NCI-H82 treated with DMSO at 0.1 percent for 48 hours (cell line): ENCODE data around the gene SAP30.

ENCODE experiments used
- DNase-seq: peaks from one replicate; lab custom pipeline; 2025; ENCODE audit not compliant: unreplicated experiment; lab: John Stamatoyannopoulos, UW

Gene SAP30

DNA sequence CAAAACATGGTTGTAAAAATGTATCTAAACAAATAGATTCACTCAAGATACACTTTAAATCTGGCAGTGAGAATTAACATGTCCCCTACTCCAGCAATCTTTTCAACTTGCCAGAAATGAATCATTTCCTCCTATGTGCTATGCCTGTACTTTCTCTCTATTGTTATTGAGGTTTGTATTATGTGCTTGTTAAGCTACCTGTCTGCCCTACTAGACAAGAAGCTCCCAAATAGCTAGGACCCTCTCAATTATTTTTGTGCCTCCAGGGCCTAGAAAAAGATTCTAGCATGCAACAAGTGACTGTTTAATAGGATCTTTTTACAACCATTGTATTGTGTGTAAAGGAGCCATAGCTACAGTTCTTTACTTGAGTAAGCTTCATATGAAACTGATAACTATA, 3.5 kb upstream of the SAP30 start:
- DNase-seq = no peak

GRCh38 chr4:173367946-173368345, 2.8 kb upstream of the SAP30 start:
- DNase-seq = no peak

DNA sequence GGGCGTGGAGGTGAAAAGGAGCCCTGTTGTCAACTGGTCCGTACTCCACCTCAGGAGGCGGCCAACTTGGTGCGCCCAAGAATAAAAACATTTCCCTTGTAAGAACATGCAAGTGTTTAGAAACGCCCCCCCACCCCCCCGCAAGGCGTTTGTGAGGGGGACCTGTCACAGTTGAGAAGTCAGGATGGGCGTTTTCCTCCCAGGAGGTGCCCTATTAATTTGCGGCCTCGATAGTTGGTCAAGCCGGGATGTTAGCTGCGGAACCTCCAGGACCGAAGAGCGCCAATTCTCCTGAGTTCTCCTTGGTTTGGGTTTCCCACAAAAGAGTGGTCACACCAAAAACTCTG, 651 bp upstream of the SAP30 start:
- no peak for DNase-seq

- DNase-seq = peak; percentile 9
Measured at GRCh38 chr4:173371292-173372192, 788 bp downstream of the SAP30 start.

- no peak for DNase-seq
Measured at GRCh38 chr4:173374588-173374987, 3.8 kb downstream of the SAP30 start.

DNA sequence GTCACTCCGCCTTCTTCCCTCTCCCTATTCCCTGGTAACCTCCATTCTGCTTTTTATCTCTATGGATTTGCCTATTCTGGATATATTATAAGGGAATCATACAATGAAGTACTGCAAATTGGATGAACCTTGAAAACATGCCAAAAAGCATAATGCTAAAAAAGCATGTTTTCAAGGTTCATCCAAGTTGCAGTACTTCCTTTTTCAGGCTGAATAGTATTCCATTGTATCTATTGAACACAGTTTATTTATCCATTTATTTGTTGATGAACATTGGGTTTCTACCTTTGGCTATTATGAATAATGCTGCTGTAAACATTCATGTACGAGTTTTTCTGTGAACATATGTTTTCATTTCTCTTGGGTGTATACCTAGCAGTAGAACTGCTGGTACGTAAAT, 9.2 kb downstream of the SAP30 start:
- no peak for DNase-seq

DNA sequence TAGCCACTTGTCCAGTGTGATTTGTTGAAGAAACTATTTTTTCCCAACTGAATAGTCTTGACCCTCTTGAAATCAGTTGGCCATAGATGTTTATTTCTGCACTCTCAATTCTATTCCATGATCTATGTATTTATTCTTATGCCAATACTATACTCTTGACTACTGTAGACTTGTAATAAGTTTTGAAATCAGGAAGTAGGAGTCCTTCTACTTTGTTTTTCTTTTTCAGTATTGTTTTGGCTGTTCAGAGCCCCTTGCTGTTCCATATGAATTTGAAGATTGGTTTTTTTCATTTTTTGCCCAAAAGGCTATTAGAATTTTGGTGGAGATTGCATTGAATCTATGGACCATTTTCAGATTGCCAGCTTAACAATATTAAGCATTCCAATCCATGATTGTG, 10.2 kb downstream of the SAP30 start:
- no peak for DNase-seq

- DNase-seq = no peak
Measured at GRCh38 chr4:173381610-173382009, 10.9 kb downstream of the SAP30 start.

DNA sequence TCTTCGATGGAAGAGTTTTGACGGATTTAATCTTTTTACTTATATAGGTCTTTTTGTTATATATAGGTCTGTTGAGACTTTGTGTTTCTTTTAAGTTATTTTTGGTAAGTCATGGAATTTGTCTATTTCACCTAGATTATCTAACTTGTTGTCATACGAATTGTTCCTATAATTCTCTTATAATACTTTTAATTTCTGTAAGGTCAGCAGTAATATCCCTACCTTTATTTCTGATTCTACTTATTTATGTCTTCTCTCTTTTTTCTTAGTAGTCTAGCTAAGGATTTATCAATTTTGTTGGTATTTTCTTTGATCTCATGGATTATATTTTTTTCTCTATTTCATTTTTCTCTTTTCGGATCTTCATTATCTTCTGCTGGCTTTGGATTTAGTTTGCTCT, 11.6 kb downstream of the SAP30 start:
- no peak for DNase-seq

DNA sequence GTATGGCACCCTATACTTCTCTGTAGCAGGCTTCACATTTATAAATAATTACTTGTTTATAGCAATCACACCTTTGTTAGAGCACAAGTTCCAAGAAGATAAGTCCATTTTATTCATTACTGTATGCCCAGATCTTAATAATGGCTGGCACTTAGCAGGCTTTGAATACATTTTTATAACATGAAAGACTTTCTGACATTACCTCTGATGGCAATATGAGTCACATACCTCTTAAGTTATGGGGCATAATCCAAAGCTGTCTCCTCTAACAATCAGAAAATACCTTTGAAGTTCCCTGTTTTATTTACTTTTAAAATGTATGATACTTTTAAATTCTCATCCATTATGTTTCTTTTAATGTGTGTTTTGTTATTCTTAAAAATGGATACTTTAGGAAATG, 16.0 kb downstream of the SAP30 start:
- DNase-seq = no peak

DNA sequence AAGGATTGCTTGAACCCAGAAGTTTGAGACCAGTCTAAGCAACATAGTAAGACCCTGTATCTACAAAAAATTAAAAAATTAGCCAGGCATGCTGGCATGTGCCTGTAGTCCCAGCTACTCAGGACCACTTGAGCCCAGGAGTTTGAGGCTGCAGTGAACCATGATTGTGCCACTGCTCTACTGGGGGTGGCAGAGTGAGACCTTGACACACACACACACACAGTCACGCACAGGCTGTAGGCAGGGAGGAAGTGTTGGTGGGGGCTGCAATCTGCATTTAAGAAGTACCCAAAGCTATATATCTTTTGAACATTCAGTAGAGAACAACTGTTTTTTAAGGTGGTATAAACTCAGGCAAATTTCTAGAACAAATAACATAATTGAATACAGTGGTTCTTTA, 20.9 kb downstream of the SAP30 start:
- DNase-seq = no peak

- DNase-seq = no peak
Measured at GRCh38 chr4:173397604-173398003, 26.9 kb downstream of the SAP30 start.

DNA sequence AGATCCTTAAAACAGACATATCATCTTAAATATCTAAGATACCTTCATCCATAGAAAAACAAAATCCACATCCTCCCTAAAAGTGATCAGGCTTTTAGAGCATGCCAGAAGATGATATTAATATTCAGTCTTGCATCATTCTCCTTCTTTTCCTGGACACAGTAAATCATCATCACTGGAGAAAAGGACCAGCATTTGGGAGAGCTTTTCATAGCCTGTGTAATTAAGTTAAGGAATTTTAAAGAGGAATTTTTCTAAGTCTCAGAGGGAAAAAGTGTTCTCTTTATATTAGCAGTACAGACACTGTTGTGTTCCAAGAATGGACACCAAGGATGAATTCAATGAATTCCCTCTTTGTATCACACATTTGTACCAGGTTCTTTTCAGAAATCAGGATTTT, 27.5 kb downstream of the SAP30 start:
- DNase-seq = no peak

- no peak for DNase-seq
Measured at GRCh38 chr4:173398779-173399415, 28.1 kb downstream of the SAP30 start, which contains the start of gene SCRG1. SCRG1 (minus strand) TSS chr4:173399116; CDS start chr4:173391414, 7,702 bp downstream.

- DNase-seq = no peak
Measured at GRCh38 chr4:173401063-173401462, 30.3 kb downstream of the SAP30 start.

GRCh38 chr4:173403051-173403450, 32.3 kb downstream of the SAP30 start:
- DNase-seq = no peak

- no peak for DNase-seq
Measured at GRCh38 chr4:173404296-173404865, 33.6 kb downstream of the SAP30 start.

DNA sequence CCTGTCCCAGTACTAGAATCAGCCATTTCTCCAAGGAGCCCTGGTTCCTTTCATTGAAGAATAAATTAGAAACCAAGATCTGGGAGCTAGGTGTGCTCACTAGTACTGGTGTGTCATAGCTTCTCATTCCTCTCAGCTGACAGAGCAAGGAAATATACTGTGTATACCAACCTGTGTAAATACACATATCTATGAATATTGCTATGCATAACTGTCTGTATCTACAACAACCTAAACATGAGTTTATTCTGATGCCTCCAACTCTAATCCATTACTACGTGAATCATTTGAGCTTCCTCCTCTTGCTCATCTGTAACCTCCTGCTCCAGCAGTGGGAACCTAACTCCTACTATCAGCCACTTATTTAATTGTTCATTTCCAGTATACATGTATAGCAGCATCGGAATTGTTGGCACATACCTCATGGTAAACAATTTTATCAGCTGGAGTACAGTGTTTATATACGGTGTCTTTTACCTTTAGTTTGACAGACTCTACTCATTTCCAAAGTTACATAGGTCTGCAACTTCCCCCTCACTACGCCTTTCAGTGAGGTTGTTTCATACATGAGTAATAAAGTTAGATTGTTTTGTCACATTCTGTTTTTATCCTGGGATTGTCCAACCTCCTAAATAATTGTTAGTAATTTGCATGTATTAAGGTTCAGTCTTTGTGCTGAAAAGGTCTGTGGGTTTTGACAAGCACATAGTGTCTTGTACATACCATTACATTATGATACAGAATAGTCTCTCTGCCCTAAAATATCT, 35.3 kb downstream of the SAP30 start:
- no peak for DNase-seq

- DNase-seq = no peak
Measured at GRCh38 chr4:173410079-173410478, 39.3 kb downstream of the SAP30 start.

GRCh38 chr4:173411106-173411693, 40.4 kb downstream of the SAP30 start:
- DNase-seq = no peak

- DNase-seq = no peak
Measured at GRCh38 chr4:173413036-173413435, 42.3 kb downstream of the SAP30 start.
